ENCODE data around the gene BABAM2.

DNA sequence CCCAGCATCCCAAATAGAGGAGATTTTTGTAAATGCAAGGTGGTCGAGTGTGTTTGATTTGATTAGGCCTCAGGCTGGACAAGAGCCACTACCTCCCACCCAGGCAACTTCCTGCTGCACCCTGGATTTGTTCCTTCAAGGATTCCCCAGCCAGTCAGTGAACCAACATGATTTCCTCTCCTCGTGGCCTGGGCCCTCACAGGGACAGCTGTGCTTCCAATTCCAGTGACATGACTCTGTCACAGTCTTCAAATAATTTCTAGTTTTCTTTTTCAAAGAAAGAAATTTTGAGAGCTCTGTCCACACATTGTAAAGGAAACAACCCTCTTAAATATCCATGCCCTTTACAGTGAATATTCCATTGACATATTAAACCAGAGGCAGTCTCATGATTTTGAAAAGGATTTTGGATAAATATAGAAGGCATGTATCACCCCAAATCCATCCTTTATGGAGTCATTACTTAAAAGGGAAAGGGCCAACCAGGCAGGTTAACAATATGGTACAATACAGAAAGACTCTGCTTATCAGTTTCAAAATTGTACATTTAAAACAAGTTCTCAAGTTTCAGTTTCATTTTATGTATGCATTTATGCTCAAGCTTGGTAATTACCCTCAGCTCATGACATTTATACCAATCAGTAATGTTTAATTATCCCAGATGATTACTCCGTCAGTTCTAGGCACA is 380.8 kb downstream of the BABAM2 start:
- TF ChIP-seq SP1 (IDR thresholded peaks at IDR 0.05) (no peak), FOXM1 (IDR thresholded peaks at IDR 0.05; ENCODE audit: borderline replicate concordance) (no peak), SUZ12 (IDR thresholded peaks at IDR 0.05) (no peak), BHLHE40 (IDR thresholded peaks at IDR 0.05; ENCODE audit: borderline replicate concordance) (no peak), LEF1 (IDR thresholded peaks at IDR 0.05; ENCODE audit: borderline replicate concordance) (no peak), ARNT (IDR thresholded peaks at IDR 0.05) (no peak), NFRKB (IDR thresholded peaks at IDR 0.05) (no peak), HDGF (IDR thresholded peaks at IDR 0.05; ENCODE audit: borderline replicate concordance) (no peak), L3MBTL2 (conservative IDR thresholded peaks at IDR 0.05) (no peak), FOXK2 (IDR thresholded peaks at IDR 0.05) (no peak)
- TF ChIP-seq, protein P1, sequence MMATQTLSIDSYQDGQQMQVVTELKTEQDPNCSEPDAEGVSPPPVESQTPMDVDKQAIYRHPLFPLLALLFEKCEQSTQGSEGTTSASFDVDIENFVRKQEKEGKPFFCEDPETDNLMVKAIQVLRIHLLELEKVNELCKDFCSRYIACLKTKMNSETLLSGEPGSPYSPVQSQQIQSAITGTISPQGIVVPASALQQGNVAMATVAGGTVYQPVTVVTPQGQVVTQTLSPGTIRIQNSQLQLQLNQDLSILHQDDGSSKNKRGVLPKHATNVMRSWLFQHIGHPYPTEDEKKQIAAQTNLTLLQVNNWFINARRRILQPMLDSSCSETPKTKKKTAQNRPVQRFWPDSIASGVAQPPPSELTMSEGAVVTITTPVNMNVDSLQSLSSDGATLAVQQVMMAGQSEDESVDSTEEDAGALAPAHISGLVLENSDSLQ (IDR thresholded peaks at IDR 0.05) = no peak

Measured in HEK293T (cell line).